SK-N-MC (cell line): ENCODE results near the gene RPS2.

Experiments used
- EZH2 ChIP-seq: fragments of 200-600 bp; sonication (generic); IDR thresholded peaks from one replicate; pipeline ENCODE4 v1.6.1; 2017; ENCODE audit warnings: antibody characterized with exemption
- FOXP2 ChIP-seq: optimal IDR thresholded peaks from 2 replicates; pipeline ENCODE3; 2011; ENCODE audit warnings: mild to moderate bottlenecking, moderate library complexity; ENCODE audit not compliant: insufficient read depth; ENCODE audit errors: extremely low read length, control extremely low read depth
- POLR2AphosphoS5 ChIP-seq: IDR thresholded peaks from 2 replicates; pipeline ENCODE4 v1.6.1; 2012; ENCODE audit warnings: mild to moderate bottlenecking, low read depth, low read length, borderline replicate concordance

- TF ChIP-seq EZH2 (no peak), POLR2AphosphoS5 (no peak), FOXP2 (no peak)
Observed at GRCh38 chr16:1941162-1942046, 23.2 kb downstream of the RPS2 start.
